GM13977 (cell line): ENCODE data around the gene GPD2.

ENCODE experiments used
- DNase-seq: peaks from one replicate; pipeline ENCODE4 v3.0.0; 2012; ENCODE audit warnings: low spot score
- CTCF ChIP-seq: IDR thresholded peaks from 2 replicates; pipeline ENCODE4 v1.5.1; 2012; ENCODE audit warnings: mild to moderate bottlenecking, control low read depth; ENCODE audit not compliant: insufficient read depth; ENCODE audit errors: extremely low read depth, missing control alignments
- in situ Hi-C: fragments of 300-500 bp; cut with MboI; formaldehyde crosslinking; loops from one replicate; pipeline ENCODE4 v1.12.0; 2022; ENCODE audit warnings: low sequenced_read_pairs, low pct_unique_long_range_greater_than_20kb, mixed read lengths, inconsistent platforms; ENCODE audit not compliant: unreplicated experiment

Gene GPD2

GRCh38 chr2:156619021-156619539 lies 182.9 kb downstream of the GPD2 start:
- TF ChIP-seq CTCF, result no peak
- no peak for DNase-seq
- in situ Hi-C loops, result no loop called here

GRCh38 chr2:156622491-156622890 lies 186.3 kb downstream of the GPD2 start:
- DNase-seq, result no peak
- TF ChIP-seq CTCF, result no peak
- in situ Hi-C loops, result no loop called here

- no peak for DNase-seq
- in situ Hi-C loops, result no loop called here
- TF ChIP-seq CTCF, result no peak
Observed at GRCh38 chr2:156625360-156626170, 189.4 kb downstream of the GPD2 start.

- in situ Hi-C loops, result no loop called here
- no peak for DNase-seq
- no peak for TF ChIP-seq CTCF
Observed at GRCh38 chr2:156626931-156627330, 190.8 kb downstream of the GPD2 start.

GRCh38 chr2:156630579-156631337 lies 194.6 kb downstream of the GPD2 start:
- DNase-seq, result no peak
- in situ Hi-C loops, result no loop called here
- no peak for TF ChIP-seq CTCF

- no peak for DNase-seq
- no peak for TF ChIP-seq CTCF
- in situ Hi-C loops, result no loop called here
Observed at GRCh38 chr2:156635646-156636045, 199.5 kb downstream of the GPD2 start.
